HFF-Myc (cell line): ENCODE measurements around the gene GNB1.
"Not testable (repeated sequence)": the region's sequence is repeated elsewhere in the genome, so short reads cannot be mapped to it uniquely, and the experiment has no call there.

Source experiments
- DNase-seq: peaks from one replicate; pipeline ENCODE4 v3.0.0-alpha.2; 2011; ENCODE audit warnings: low read depth; ENCODE audit errors: extremely low read depth
- H3K4me3 ChIP-seq: replicated peaks from 2 replicates; pipeline ENCODE4 v1.5.1; 2011; ENCODE audit warnings: low read depth, mild to moderate bottlenecking, control low read depth, low read length
- TF ChIP-seq, protein P1 (sequence below): IDR thresholded peaks from 2 replicates; pipeline ENCODE4 v1.5.1; 2012; ENCODE audit warnings: mild to moderate bottlenecking, low read depth, low read length, control low read depth; ENCODE audit errors: missing control alignments

The GNB1 gene

GRCh38 chr1:1858382-1859086 is 32.4 kb downstream of the GNB1 start:
- peak overlapping the region; percentile 26 for H3K4me3 ChIP-seq
- TF ChIP-seq, protein P1, sequence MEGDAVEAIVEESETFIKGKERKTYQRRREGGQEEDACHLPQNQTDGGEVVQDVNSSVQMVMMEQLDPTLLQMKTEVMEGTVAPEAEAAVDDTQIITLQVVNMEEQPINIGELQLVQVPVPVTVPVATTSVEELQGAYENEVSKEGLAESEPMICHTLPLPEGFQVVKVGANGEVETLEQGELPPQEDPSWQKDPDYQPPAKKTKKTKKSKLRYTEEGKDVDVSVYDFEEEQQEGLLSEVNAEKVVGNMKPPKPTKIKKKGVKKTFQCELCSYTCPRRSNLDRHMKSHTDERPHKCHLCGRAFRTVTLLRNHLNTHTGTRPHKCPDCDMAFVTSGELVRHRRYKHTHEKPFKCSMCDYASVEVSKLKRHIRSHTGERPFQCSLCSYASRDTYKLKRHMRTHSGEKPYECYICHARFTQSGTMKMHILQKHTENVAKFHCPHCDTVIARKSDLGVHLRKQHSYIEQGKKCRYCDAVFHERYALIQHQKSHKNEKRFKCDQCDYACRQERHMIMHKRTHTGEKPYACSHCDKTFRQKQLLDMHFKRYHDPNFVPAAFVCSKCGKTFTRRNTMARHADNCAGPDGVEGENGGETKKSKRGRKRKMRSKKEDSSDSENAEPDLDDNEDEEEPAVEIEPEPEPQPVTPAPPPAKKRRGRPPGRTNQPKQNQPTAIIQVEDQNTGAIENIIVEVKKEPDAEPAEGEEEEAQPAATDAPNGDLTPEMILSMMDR = peak; percentile 54
- peak; percentile 90 for DNase-seq

DNA sequence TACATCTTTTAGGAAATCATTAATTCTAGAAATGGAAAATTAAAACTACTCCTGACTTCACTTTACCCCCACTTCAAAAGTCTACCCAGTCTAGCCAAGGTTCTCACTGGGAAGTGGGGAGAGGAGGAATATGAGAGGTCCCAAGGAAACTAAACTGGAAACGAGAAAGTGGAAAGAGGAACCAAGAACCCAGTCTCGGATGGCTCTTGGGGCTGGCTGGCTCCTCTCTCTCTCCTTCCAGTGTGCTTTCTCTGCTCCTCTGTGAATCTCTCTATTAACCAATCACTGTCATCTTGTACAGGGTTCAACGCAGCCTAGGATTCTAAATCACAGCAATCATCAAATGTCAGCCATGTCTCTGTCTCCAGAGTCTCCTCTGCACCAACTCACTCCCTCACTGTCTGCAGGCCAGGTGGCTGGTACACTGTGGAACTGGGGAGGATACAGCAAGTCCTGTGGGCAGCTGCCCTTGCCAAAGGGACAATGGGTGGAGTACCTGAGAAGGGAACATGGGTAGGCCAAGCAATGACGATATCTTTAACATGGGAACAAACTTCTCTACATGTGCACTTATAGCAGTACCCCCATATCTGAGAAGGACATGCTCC is 33.7 kb downstream of the GNB1 start:
- TF ChIP-seq, protein P1 = no peak
- H3K4me3 ChIP-seq = no peak overlapping the region
- no peak for DNase-seq

DNA sequence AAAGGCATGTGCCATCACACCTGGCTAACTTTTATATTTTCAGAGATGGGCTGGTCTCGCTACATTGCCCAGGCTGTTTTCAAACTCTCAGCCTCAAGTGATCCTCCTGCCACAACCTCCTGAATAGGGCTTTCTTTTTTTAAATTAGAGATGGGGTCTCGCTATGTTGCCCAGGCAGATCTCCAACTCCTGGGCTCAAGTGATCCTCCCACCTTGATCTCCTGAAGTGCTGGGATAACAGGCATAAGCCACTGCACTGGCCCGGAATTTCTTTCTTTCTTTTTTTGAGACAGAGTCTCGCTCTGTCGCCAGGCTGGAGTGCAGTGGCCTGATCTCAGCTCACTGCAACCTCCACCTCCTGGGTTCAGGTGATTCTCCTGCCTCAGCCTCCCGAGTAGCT is 34.7 kb downstream of the GNB1 start:
- DNase-seq, H3K4me3 ChIP-seq: not testable (repeated sequence)

DNA sequence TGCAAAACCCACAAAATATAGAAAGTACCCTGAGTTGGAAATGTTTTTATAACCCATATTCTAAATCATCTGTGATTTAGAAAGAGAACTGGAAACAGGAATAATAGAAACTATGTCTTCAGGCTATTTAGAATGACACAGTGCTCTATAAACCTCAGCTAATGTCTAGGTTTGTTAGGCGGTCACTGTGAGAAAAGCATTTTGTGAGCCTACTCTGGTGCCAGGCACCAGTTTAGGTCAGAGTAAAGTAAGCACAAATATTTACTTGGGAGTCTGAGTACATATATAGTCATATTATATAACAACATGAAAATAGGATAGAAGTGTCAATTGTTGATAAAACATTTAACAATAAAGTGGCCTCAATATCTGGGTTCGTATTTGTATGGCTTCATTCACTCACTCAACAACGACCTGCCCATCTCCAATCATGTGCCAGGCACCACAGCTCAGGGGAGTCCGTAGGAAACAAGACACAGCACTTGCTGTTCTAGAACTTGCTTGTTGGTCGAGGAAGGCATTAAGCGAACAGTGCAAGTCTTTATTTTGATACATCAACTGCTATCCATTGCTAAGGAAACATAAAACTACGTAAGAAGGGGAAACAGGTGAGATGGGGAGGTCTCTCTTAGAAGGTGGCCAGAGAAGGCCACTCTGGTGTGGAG is 37.2 kb downstream of the GNB1 start:
- no peak for DNase-seq
- TF ChIP-seq, protein P1 = no peak
- no peak overlapping the region for H3K4me3 ChIP-seq

DNA sequence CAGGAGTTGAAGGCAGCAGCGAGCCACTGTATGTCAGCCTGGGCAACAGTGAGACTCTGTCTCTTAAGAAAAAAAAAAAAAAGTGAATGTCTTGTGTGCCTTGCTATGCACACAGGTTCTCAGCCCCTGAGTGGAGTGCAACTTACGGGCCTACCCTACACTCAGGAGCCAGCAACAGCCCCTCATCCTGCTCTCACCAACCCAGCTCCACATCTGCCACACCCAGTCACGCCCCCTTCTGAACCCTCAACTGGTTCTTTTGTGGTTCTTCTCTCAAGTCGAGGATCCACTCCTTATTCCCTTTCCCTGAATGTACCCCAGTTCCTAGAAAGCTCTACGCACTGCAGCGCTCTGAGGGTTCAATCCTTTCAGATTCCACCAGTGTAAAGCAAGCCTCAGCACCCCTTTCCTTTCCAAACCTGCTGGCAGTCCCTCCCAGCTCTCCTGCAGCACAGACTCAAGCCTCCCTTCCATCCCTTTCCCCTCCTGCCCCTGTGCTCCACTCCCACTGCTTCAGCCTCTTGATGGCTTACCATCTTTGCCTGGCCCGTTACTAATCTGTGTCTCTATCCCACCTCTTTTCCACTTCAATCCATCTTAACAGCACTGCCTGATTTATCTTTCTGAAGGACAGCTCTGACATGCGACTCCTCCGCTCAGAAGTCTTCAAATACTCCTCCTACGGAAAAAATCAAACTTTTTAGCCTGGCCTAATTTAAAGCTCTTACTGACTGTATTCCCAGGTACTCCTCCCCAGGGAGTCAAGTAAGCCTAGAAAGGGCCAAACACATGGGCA is 38.1 kb downstream of the GNB1 start:
- no peak overlapping the region for H3K4me3 ChIP-seq
- no peak for DNase-seq
- TF ChIP-seq, protein P1 = no peak

DNA sequence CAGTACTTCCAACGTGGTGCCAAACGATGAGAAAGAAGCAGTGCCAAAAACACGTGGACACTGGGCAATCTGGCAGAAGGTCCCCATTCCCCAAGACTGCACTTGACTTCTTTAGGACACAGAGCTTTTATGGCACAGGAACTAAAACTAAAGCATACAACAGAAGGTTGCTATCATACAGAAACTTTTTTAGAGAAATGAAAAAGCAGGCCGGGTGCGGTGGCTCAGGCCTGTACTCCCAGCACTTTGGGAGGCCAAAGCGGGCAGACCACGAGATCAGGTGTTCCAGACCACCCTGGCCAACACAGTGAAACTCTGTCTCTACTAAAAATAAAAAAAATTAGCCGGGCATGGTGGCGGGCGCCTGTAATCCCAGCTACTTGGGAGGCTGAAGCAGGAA is 43.0 kb downstream of the GNB1 start:
- DNase-seq = no peak
- TF ChIP-seq, protein P1 = no peak
- H3K4me3 ChIP-seq = no peak overlapping the region
